ENCODE results near the gene RAP1GAP. TPM values are rescaled to one million over a fixed set of nuclear protein-coding genes. Genes with fewer than 3 reads are reported as not detected.
"Not testable (repeated sequence)": the region's sequence is repeated elsewhere in the genome, so short reads cannot be mapped to it uniquely, and the experiment has no call there.

The RAP1GAP gene
- total RNA-seq, 1 donor from 2014 or later, result 0.64 TPM

DNA sequence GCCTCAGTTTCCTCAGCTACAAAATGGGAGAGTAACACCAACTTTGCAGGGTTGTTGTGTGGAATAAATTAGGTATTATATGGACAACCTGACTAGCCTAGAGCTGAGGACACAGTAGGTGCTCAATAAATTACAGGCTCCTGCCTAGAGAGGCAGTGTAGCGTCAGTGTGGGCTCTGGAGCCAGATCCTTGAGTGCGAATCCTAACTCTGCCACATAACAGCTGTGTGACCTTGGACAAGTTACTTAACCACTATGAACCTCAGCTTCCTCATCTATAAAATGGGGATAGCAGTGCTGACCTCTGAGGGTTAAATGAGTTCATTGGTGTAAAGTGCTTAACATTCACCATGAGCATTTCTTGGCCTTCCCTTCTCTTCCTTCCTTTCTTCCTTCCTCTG lies 33.1 kb downstream of the RAP1GAP start:
- no peaks in the 10 kb centered on the region for H3K36me3 ChIP-seq
- H3K4me3 ChIP-seq, result no peak overlapping the region
- no peaks in the 10 kb centered on the region for H3K27me3 ChIP-seq
- TF ChIP-seq, protein P1, sequence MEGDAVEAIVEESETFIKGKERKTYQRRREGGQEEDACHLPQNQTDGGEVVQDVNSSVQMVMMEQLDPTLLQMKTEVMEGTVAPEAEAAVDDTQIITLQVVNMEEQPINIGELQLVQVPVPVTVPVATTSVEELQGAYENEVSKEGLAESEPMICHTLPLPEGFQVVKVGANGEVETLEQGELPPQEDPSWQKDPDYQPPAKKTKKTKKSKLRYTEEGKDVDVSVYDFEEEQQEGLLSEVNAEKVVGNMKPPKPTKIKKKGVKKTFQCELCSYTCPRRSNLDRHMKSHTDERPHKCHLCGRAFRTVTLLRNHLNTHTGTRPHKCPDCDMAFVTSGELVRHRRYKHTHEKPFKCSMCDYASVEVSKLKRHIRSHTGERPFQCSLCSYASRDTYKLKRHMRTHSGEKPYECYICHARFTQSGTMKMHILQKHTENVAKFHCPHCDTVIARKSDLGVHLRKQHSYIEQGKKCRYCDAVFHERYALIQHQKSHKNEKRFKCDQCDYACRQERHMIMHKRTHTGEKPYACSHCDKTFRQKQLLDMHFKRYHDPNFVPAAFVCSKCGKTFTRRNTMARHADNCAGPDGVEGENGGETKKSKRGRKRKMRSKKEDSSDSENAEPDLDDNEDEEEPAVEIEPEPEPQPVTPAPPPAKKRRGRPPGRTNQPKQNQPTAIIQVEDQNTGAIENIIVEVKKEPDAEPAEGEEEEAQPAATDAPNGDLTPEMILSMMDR (IDR thresholded peaks at IDR 0.05), result no peak
- no peak for DNase-seq (ENCODE audit: low spot score in 2 of 2)
- no peaks in the 10 kb centered on the region for H3K4me1 ChIP-seq
- intact Hi-C loops (cut with DNase I), result no loop called here
- no peaks in the 10 kb centered on the region for H3K9me3 ChIP-seq
- no peak overlapping the region for H3K27ac ChIP-seq

DNA sequence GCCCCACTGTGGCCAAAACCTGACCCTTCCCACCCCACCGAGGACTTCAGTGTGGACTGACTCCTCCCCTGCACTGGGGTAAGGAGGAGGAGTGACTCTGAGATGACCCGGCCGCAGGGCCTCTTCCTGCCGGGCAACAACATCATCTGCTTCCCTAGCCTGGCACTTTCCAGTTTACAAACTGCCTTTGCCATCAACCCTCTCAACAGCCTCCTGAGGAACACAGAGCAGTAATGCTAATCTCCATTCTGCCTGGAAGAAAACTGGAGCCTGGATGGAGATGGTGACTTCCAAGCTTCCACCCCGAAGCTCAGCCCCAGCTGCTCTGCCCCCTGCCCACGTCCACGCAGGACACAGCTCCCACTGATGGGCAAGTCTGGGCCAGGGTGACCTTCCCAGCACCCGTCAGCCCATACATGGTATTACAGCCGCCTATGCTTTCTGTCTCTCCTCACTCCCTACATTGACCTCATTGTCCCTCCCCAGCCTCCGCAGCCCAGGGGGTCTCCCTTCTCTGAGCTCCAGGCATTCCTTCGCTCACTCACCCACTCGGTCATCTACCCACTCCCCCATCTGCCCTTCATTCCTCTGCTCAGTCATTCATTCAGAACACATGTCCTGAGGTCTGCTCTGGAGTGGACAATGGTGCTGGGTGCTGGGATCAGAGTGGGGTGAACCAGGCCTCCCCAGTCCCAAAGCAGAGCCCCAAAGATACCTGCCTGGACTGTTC lies 34.2 kb downstream of the RAP1GAP start:
- H3K27ac ChIP-seq, result no peak overlapping the region
- no peaks in the 10 kb centered on the region for H3K9me3 ChIP-seq
- intact Hi-C loops (cut with DNase I), result no loop called here
- H3K36me3 ChIP-seq, result no peaks in the 10 kb centered on the region
- no peaks in the 10 kb centered on the region for H3K27me3 ChIP-seq
- TF ChIP-seq, protein P1 (IDR thresholded peaks at IDR 0.05), result no peak
- H3K4me1 ChIP-seq, result no peaks in the 10 kb centered on the region
- DNase-seq (ENCODE audit: low spot score in 2 of 2), result no peak
- no peak overlapping the region for H3K4me3 ChIP-seq

DNA sequence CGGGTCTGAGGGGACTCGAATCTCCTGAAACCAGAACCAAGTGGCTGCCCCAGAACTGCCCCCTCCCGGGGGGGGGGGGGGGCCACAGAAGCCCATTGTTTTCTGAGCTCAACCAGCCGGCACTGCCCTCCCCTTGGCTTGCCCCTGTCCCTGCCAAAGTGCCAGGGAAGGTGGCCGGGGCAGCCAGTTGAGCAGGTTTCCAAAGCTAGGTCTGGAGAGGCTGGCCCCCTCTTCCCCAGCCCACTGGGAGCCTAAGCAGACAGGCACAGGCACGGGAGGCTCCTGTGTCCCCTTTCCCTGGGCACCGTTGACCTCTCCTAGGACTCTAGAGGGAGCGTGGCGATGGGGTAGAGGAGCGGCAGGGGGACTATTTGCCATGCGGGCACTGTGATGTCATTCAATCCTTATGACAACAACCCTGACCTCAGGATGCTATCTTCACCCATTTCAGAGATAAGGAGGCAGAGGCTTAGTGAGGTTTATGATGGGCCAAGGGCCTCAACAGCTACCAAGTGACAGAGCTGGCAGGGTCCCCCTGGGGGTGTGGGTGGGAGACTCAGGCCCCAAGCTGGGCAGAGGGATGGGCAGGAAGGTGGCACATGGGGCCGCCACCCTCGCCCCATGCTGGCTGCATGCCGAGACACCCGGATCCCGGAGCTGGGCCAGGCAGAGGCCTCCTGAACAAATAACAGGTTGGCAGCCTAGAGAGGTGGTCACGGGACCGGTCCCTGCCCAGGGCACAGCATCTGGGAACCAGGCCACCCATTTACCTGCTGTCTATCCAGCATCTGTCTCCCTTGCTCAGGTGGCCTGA lies 35.0 kb downstream of the RAP1GAP start:
- intact Hi-C loops (cut with DNase I), result no loop called here
- Histone ChIP-seq H3K27ac (no peak overlapping the region), H3K9me3 (no peaks in the 10 kb centered on the region), H3K27me3 (no peaks in the 10 kb centered on the region), H3K4me3 (no peak overlapping the region), H3K36me3 (no peaks in the 10 kb centered on the region), H3K4me1 (no peaks in the 10 kb centered on the region)
- TF ChIP-seq, protein P1 (IDR thresholded peaks at IDR 0.05), result no peak
- DNase-seq (ENCODE audit: low spot score in 2 of 2), result no peak

DNA sequence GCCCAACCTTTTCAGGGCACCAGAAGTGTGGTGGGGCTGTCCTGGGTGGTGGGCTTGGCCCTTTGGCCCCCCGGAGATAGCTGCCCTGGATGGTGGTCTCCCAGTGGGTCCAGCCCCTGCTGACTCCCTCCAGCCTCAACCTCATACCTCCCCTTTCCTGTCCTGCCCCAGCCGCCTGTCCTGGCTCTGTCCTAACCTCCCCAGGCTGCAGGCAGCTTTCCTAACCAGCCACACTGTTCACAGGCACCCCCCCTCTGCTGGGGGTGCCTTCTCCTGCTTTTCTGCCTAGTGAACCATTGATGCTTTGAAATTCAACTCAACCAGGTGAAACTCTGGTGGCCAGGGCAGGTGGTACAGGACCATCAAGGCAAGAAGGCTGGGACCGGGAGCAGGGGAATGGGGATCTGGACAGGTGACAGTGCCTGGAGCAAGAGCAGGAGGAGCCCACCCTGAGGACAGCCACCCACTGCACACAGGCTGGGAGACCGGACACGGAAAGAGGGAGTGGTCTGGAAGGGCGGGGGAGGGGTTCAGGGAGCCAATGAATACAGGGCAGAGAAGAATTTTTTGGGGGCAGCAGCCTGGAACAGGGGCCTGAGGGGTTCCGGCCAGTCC lies 35.9 kb downstream of the RAP1GAP start:
- no peak for DNase-seq (ENCODE audit: low spot score in 2 of 2)
- Histone ChIP-seq H3K27ac (no peak overlapping the region), H3K4me1 (no peaks in the 10 kb centered on the region), H3K36me3 (no peaks in the 10 kb centered on the region), H3K4me3 (no peak overlapping the region), H3K27me3 (no peaks in the 10 kb centered on the region), H3K9me3 (no peaks in the 10 kb centered on the region)
- intact Hi-C loops (cut with DNase I), result no loop called here
- TF ChIP-seq, protein P1 (IDR thresholded peaks at IDR 0.05), result no peak

DNA sequence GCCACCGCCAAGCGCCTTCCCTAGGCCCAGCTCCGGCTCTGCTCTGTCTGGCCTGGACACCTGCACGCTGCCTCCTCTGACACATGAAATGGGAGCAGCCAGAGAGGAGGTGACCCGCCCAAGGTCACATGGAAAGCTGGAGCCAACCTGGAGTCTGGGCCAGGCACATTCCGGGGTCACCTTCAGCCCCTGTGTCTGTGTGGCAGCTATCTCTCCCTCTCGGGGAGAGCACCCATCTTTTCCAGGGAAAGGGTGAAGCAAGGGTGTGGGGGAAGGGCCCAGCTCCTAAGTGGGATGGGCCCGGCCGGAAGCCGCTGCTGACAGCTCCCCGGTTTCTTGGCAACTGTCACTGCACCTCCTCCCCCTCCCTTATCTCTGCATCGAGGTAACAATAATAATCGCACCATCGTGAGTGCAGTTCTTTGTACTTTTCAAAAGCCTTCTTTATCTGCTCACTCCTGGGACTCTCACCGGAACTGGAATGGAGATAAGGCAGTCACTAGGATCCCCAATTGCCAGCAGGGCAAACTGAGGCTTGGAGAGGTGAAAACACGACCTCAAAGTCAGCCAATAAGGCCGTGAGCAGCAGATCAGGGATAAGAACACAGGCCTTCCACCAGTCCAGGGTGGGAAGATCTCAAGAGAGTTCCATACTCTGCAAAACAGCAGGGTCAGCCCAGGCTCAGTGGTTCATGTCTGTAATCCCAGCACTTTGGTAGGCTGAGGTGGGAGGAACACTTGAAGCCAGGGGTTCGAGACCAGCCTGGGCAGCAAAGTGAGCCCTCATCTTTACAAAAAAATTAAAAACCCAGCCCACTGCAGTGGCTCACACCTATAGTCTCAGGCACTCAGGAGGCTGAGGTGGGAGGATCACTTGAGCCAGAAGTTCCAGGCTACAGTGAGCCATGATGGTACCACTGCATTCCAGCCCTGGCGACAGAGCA lies 36.9 kb downstream of the RAP1GAP start:
- TF ChIP-seq, protein P1 (IDR thresholded peaks at IDR 0.05), result no peak
- no peaks in the 10 kb centered on the region for H3K9me3 ChIP-seq
- no peak for DNase-seq (ENCODE audit: low spot score in 2 of 2)
- no peaks in the 10 kb centered on the region for H3K36me3 ChIP-seq
- H3K27ac ChIP-seq, result no peak overlapping the region
- H3K4me1 ChIP-seq, result no peaks in the 10 kb centered on the region
- H3K27me3 ChIP-seq, result no peaks in the 10 kb centered on the region
- no peak overlapping the region for H3K4me3 ChIP-seq
- intact Hi-C loops (cut with DNase I), result no loop called here

DNA sequence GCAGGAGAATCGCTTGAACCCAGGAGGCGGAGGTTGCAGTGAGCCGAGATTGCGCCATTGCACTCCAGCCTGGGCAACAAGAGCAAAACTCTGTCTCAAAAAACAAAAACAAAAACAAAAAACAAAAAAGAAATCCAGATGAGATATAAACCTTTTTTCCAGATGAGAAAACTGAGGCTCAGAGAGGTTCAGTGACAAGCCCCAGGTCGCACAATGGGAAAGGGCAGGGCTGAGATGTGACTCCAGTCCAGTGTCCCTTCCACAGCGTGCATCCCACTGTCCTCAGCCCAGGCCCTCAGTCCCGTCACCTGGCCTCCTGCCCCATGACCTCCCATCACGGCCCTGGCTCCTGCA lies 37.6 kb downstream of the RAP1GAP start:
- H3K4me3 ChIP-seq; H3K9me3 ChIP-seq; DNase-seq (ENCODE audit: low spot score in 2 of 2); H3K27me3 ChIP-seq; H3K4me1 ChIP-seq; H3K36me3 ChIP-seq; intact Hi-C loops (cut with DNase I); H3K27ac ChIP-seq: not testable (repeated sequence)
